Measurements from ENCODE around the gene GAB3.
A peak's percentile ranks its signal among the peaks of the same experiment; 100 is the strongest.

Gene GAB3

GRCh38 chrX:154750301-154751202 is at the start of gene GAB3:
GAB3 (minus strand) TSS chrX:154751077; CDS start chrX:154751025, 52 bp downstream.
- no peak for DNase-seq

GRCh38 chrX:154799556-154800348 is 48.9 kb upstream of the GAB3 start:
- DNase-seq: no peak

GRCh38 chrX:154797006-154797405 is 46.1 kb upstream of the GAB3 start:
- DNase-seq: no peak

GRCh38 chrX:154795016-154795415 is 44.1 kb upstream of the GAB3 start:
- no peak for DNase-seq

GRCh38 chrX:154793084-154793795 is 42.4 kb upstream of the GAB3 start:
- no peak for DNase-seq

GRCh38 chrX:154791939-154792338 is 41.1 kb upstream of the GAB3 start:
- no peak for DNase-seq

GRCh38 chrX:154791467-154791866 is 40.6 kb upstream of the GAB3 start:
- DNase-seq: no peak

- DNase-seq: no peak
Observed at GRCh38 chrX:154785716-154786115, 34.8 kb upstream of the GAB3 start.

GRCh38 chrX:154784149-154784995 is 33.5 kb upstream of the GAB3 start:
- no peak for DNase-seq

- no peak for DNase-seq
Observed at GRCh38 chrX:154780968-154781367, 30.1 kb upstream of the GAB3 start.

- DNase-seq: no peak
Observed at GRCh38 chrX:154779261-154779660, 28.4 kb upstream of the GAB3 start.

GRCh38 chrX:154776753-154777152 is 25.9 kb upstream of the GAB3 start:
- no peak for DNase-seq

- DNase-seq: no peak
Observed at GRCh38 chrX:154775419-154776349, 24.8 kb upstream of the GAB3 start.

- DNase-seq: no peak
Observed at GRCh38 chrX:154774622-154775021, 23.7 kb upstream of the GAB3 start.

GRCh38 chrX:154762537-154763296 is 11.8 kb upstream of the GAB3 start, which contains the start of gene DKC1:
DKC1 (plus strand) TSS chrX:154762864; CDS start chrX:154762966, 102 bp downstream.
- peak; percentile 96 for DNase-seq

- no peak for DNase-seq
Observed at GRCh38 chrX:154761977-154762536, 11.2 kb upstream of the GAB3 start.

- no peak for DNase-seq
Observed at GRCh38 chrX:154758696-154759095, 7.8 kb upstream of the GAB3 start.

GRCh38 chrX:154751669-154752271 is 893 bp upstream of the GAB3 start:
- no peak for DNase-seq

GRCh38 chrX:154751203-154751668 is 359 bp upstream of the GAB3 start:
- no peak for DNase-seq

Data from stimulated activated CD4-positive, alpha-beta T cell treated with anti-CD3 and anti-CD28 coated beads, Interleukin-1b, Interleukin-23, amount 100 ng/mL, for 48 hours (primary cell).